T-helper 17 cell (primary cell): Measurements from ENCODE around the gene PLXNA3. TPM values are rescaled to one million over a fixed set of nuclear protein-coding genes. Genes with fewer than 3 reads are reported as not detected.

ENCODE experiments used
- ATAC-seq: fragments of 150-1000 bp; cut with Tn5 transposase; 2 replicates; pipeline ENCODE4 v1.10.0; 2021; ENCODE audit warnings: mild to moderate bottlenecking, moderate library complexity
- DNase-seq, 3 donors: peaks; one replicate each; pipeline versions ENCODE4 v3.0.0 to v3.0.0-alpha.2; 2020 to 2021
- H3K9me3 ChIP-seq: one replicate; pipeline ENCODE4 v1.7.0; 2013; ENCODE audit warnings: low read length, mild to moderate bottlenecking; ENCODE audit not compliant: control insufficient read depth, poor library complexity, severe bottlenecking
- H3K27ac Mint-ChIP-seq: one replicate; pipeline ENCODE4 v1.8.0; 2022; ENCODE audit warnings: mild to moderate bottlenecking, moderate library complexity, mixed read lengths
- H3K27me3 Mint-ChIP-seq: one replicate; pipeline ENCODE4 v1.8.0; 2022; ENCODE audit warnings: mixed read lengths
- H3K36me3 Mint-ChIP-seq: one replicate; pipeline ENCODE4 v1.8.0; 2022; ENCODE audit warnings: low read depth, mixed read lengths
- H3K4me1 Mint-ChIP-seq: one replicate; pipeline ENCODE4 v1.8.0; 2022; ENCODE audit warnings: mild to moderate bottlenecking, mixed read lengths
- H3K4me3 Mint-ChIP-seq: one replicate; pipeline ENCODE4 v1.8.0; 2022; ENCODE audit warnings: mild to moderate bottlenecking, moderate library complexity, mixed read lengths
- total RNA-seq, 4 donors: library from RNA in 2 of 4; stranded (reverse) in 2 of 4; gene quantifications; one replicate each; pipeline ENCODE4 v1.2.3 and lab custom pipeline; 2022 to 2026

The PLXNA3 gene
- total RNA-seq, 2 donors from 2014 or later: 66.3 to 78.6 TPM

- no peaks in the 10 kb centered on the region for H3K36me3 Mint-ChIP-seq
- peak overlapping the region; percentile 93 for H3K4me3 Mint-ChIP-seq
- peaks cover 14% of the 10 kb centered on the region for H3K4me1 Mint-ChIP-seq
- DNase-seq (no peak), ATAC-seq (no peak)
- no peaks in the 10 kb centered on the region for H3K9me3 ChIP-seq
- H3K27me3 Mint-ChIP-seq: no peaks in the 10 kb centered on the region
- peak overlapping the region; percentile 89 for H3K27ac Mint-ChIP-seq
These were observed 19.8 kb upstream of the PLXNA3 start for GRCh38 chrX:154437971-154438893.

DNA sequence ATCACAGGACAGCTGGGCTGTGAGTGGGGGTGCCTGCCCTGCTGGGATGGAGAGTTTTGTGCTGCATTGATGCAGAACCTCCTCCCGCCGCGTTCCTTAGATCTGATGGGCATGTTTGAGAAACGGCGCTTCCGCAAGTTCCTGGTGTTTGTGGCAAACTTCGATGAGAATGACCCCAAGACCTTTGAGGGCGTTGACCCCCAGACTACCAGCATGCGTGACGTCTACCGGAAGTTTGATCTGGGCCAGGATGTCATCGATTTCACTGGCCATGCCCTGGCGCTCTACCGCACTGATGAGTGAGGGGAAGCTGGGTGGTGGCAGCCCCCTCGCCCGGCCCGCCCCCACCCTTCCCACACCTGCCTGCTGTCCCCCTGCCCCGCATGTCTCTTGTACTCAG lies 18.2 kb upstream of the PLXNA3 start:
- peaks cover 17% of the 10 kb centered on the region for H3K4me1 Mint-ChIP-seq
- no peaks in the 10 kb centered on the region for H3K36me3 Mint-ChIP-seq
- H3K9me3 ChIP-seq: no peaks in the 10 kb centered on the region
- no peaks in the 10 kb centered on the region for H3K27me3 Mint-ChIP-seq
- no peak overlapping the region for H3K4me3 Mint-ChIP-seq
- no peak overlapping the region for H3K27ac Mint-ChIP-seq
- no peak for ATAC-seq
- no peak for DNase-seq

DNA sequence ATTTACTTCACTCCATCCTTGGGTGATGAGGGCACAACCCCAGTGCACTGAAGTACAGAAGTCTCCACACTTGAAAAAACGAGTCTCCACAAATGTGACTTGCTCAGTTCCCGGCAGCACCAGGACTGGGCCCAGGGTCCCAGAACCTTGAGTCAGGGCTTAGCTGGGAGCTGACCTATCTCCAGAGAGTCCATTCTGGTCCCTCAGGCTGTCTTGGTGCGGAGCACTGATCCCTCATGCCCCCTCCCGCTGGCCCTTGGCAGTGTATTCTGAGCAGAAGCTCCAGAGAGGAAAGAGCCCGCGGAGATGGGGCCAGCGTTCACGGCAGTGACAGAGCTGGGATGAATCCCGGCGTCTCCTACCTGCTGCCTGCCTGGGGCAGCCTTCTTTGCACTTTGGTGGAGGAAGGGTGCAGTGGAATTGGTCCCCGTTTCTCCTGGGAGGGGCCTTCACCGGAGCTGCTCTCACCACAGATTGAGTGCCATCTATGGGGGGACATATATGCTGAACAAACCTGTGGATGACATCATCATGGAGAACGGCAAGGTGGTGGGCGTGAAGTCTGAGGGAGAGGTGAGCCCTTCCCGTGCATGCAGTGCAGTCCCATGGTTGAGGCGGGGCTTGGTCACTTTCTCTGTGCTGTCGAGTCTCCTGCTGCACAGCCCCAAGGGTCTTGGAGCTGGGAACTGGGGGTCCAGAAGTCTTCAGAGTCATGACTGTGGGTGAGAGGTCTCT lies 17.3 kb upstream of the PLXNA3 start:
- H3K9me3 ChIP-seq: no peaks in the 10 kb centered on the region
- Mint-ChIP-seq H3K4me1 (peaks cover 17% of the 10 kb centered on the region), H3K36me3 (no peaks in the 10 kb centered on the region), H3K27me3 (no peaks in the 10 kb centered on the region), H3K27ac (no peak overlapping the region), H3K4me3 (no peak overlapping the region)
- no peak for ATAC-seq
- DNase-seq: no peak

GRCh38 chrX:154441564-154441963 lies 16.5 kb upstream of the PLXNA3 start:
- DNase-seq: peak in 1 of 3 donors; percentile 18
- ATAC-seq: peak; percentile 59
- Mint-ChIP-seq H3K36me3 (no peaks in the 10 kb centered on the region), H3K4me3 (peak overlapping the region; percentile 63), H3K27ac (peak overlapping the region; percentile 61), H3K4me1 (peaks cover 20% of the 10 kb centered on the region), H3K27me3 (no peaks in the 10 kb centered on the region)
- no peaks in the 10 kb centered on the region for H3K9me3 ChIP-seq

GRCh38 chrX:154441984-154442707 lies 15.9 kb upstream of the PLXNA3 start:
- no peaks in the 10 kb centered on the region for H3K9me3 ChIP-seq
- H3K27me3 Mint-ChIP-seq: no peaks in the 10 kb centered on the region
- peak overlapping the region; percentile 63 for H3K4me3 Mint-ChIP-seq
- H3K27ac Mint-ChIP-seq: peak overlapping the region; percentile 61
- H3K36me3 Mint-ChIP-seq: no peaks in the 10 kb centered on the region
- peaks cover 20% of the 10 kb centered on the region for H3K4me1 Mint-ChIP-seq
- ATAC-seq (no peak), DNase-seq (no peak)

GRCh38 chrX:154443479-154443910 lies 14.6 kb upstream of the PLXNA3 start:
- no peak for DNase-seq
- Mint-ChIP-seq H3K27ac (peak overlapping the region; percentile 91), H3K27me3 (no peaks in the 10 kb centered on the region), H3K36me3 (no peaks in the 10 kb centered on the region), H3K4me1 (peaks cover 15% of the 10 kb centered on the region), H3K4me3 (peak overlapping the region; percentile 83)
- no peaks in the 10 kb centered on the region for H3K9me3 ChIP-seq
- ATAC-seq: no peak

DNA sequence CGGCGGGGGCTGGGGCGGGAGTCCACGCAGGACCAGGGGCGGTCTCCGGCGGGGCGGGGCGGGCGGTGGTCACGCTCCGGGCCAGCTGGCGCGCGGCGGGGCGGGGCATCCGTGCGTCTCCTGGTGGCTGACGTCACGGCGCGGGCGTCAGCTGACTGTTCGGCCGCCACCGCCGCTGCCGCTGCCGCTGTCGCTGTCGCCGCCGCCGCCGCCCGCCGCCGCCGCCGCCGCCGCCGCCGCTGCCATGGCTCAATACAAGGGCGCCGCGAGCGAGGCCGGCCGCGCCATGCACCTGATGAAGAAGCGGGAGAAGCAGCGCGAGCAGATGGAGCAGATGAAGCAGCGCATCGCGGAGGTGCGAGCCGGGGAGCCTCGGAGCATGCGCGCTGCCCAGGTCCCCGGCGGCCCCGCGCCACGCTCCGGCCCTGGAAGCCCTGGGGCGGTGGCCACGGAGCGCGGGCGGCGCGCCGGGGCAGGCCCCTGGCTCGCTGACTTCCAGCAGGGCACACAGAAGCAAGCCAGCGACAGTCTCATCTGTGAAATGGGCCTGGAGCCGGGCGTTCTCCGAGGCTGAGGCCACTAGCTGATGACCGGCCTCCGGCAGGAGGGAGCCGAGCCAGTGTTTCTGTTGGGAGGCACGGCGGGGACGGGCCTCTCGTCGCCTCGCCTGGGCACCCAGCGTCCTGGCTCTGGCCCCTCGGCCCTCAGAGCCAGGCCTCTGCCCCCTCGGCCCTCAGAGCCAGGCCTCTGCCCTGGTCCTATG lies 13.9 kb upstream of the PLXNA3 start, which contains the start of gene FAM50A:
TSS of gene FAM50A (plus strand) at position 150 of the 763 bp plus-strand sequence. CDS start at position 245, 95 bp downstream.
- DNase-seq: peak; percentile 55 to 69 (median 66)
- Mint-ChIP-seq H3K27ac (peak within 1 kb of the TSS; percentile 91), H3K27me3 (no peaks in the 10 kb centered on the region), H3K4me3 (peak within 1 kb of the TSS; percentile 83), H3K4me1 (peaks cover 15% of the 10 kb centered on the region), H3K36me3 (no peaks in the 10 kb centered on the region)
- ATAC-seq: peak; percentile 80
- no peaks in the 10 kb centered on the region for H3K9me3 ChIP-seq

- Mint-ChIP-seq H3K4me3 (peak overlapping the region; percentile 45), H3K27ac (no peak overlapping the region), H3K4me1 (peaks cover 15% of the 10 kb centered on the region), H3K36me3 (no peaks in the 10 kb centered on the region), H3K27me3 (no peaks in the 10 kb centered on the region)
- no peaks in the 10 kb centered on the region for H3K9me3 ChIP-seq
- DNase-seq: no peak
- no peak for ATAC-seq
These were observed 13.3 kb upstream of the PLXNA3 start for GRCh38 chrX:154444755-154445246.

DNA sequence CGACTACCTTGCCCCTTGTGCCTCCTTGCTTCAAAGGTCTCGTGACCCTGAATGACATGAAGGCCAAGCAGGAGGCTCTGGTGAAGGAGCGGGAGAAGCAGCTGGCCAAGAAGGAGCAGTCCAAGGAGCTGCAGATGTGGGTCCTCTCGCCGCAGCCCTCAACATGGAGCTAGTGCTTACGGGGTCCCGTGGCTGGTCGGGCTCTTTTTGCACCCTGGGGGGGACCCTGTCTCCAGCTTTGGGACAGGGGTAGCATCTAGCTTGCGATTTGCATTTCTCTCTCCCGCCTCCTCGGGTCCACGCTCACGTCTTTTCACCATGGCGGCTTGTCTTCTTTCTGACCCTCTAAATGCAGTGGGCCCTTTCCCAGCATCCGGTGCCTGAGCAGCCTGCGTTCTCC lies 12.3 kb upstream of the PLXNA3 start:
- no peaks in the 10 kb centered on the region for H3K9me3 ChIP-seq
- DNase-seq (no peak), ATAC-seq (no peak)
- no peaks in the 10 kb centered on the region for H3K36me3 Mint-ChIP-seq
- H3K4me3 Mint-ChIP-seq: no peak overlapping the region
- H3K4me1 Mint-ChIP-seq: peaks cover 15% of the 10 kb centered on the region
- no peaks in the 10 kb centered on the region for H3K27me3 Mint-ChIP-seq
- H3K27ac Mint-ChIP-seq: no peak overlapping the region

DNA sequence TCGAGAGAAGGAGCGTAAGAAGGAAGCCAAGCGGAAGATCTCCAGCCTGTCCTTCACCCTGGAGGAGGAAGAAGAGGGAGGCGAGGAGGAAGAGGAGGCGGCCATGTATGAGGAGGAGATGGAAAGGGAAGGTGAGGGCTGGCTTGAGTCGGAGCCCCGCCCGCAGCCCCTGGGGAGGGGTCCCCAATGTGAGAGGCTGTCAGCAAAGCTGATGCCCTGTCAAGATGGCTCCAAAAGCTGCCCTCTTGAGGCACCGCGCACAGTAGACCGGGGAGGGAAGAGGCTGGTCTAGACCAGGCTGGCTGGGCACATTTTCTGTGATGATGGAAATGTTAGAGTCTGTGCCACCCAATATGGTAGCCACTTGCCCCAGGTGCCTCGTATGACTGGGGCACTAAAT lies 11.7 kb upstream of the PLXNA3 start:
- H3K9me3 ChIP-seq: no peaks in the 10 kb centered on the region
- Mint-ChIP-seq H3K27ac (peak overlapping the region; percentile 89), H3K27me3 (no peaks in the 10 kb centered on the region), H3K36me3 (no peaks in the 10 kb centered on the region), H3K4me1 (peaks cover 15% of the 10 kb centered on the region), H3K4me3 (no peak overlapping the region)
- DNase-seq (no peak), ATAC-seq (no peak)

GRCh38 chrX:154448484-154448883 lies 9.6 kb upstream of the PLXNA3 start:
- DNase-seq (no peak), ATAC-seq (no peak)
- Mint-ChIP-seq H3K4me3 (no peak overlapping the region), H3K27ac (no peak overlapping the region), H3K36me3 (no peaks in the 10 kb centered on the region), H3K4me1 (peaks cover 5% of the 10 kb centered on the region), H3K27me3 (no peaks in the 10 kb centered on the region)
- H3K9me3 ChIP-seq: no peaks in the 10 kb centered on the region

GRCh38 chrX:154449618-154450017 lies 8.5 kb upstream of the PLXNA3 start:
- no peak overlapping the region for H3K27ac Mint-ChIP-seq
- H3K4me3 Mint-ChIP-seq: no peak overlapping the region
- ATAC-seq (no peak), DNase-seq (no peak)
- no peaks in the 10 kb centered on the region for H3K27me3 Mint-ChIP-seq
- H3K4me1 Mint-ChIP-seq: peaks cover 4% of the 10 kb centered on the region
- no peaks in the 10 kb centered on the region for H3K9me3 ChIP-seq
- H3K36me3 Mint-ChIP-seq: no peaks in the 10 kb centered on the region
